Mesothelial cell of epicardium (in vitro differentiated cells): ENCODE data around the gene ARHGAP44. TPM values are rescaled to one million over a fixed set of nuclear protein-coding genes. Genes with fewer than 3 reads are reported as not detected.
A peak's percentile ranks its signal among the peaks of the same experiment; 100 is the strongest.

Source experiments
- DNase-seq, 2 experiments: peaks; one replicate each; pipeline ENCODE4 v3.0.0; 2021; ENCODE audit warnings: low spot score in 2 of 2; ENCODE audit not compliant: unreplicated experiment in 2 of 2
- H3K27ac Mint-ChIP-seq: 2 replicates; pipeline ENCODE4 v1.8.0; 2021; ENCODE audit warnings: mixed read lengths
- H3K27me3 Mint-ChIP-seq: 2 replicates; pipeline ENCODE4 v1.8.0; 2021; ENCODE audit warnings: low read depth, mixed read lengths
- H3K36me3 Mint-ChIP-seq: 2 replicates; pipeline ENCODE4 v1.8.0; 2021; ENCODE audit warnings: mixed read lengths
- H3K4me1 Mint-ChIP-seq: 2 replicates; pipeline ENCODE4 v1.8.0; 2021; ENCODE audit warnings: mixed read lengths
- H3K4me3 Mint-ChIP-seq: 2 replicates; pipeline ENCODE4 v1.8.0; 2021; ENCODE audit warnings: mild to moderate bottlenecking, moderate library complexity, mixed read lengths
- H3K9me3 Mint-ChIP-seq: 2 replicates; pipeline ENCODE4 v1.8.0; 2021; ENCODE audit warnings: mixed read lengths
- CTCF ChIP-seq: fragments of 200-600 bp; sonication (generic); IDR thresholded peaks from one replicate; pipeline ENCODE4 v1.5.0; 2021; ENCODE audit warnings: antibody characterized with exemption; ENCODE audit not compliant: unreplicated experiment
- total RNA-seq: library from RNA; stranded (reverse); gene quantifications from 3 replicates; pipeline ENCODE4 v1.2.1, GENCODE V29; 2021

The ARHGAP44 gene
- total RNA-seq, 1 donor from 2014 or later: 11.7 TPM

DNA sequence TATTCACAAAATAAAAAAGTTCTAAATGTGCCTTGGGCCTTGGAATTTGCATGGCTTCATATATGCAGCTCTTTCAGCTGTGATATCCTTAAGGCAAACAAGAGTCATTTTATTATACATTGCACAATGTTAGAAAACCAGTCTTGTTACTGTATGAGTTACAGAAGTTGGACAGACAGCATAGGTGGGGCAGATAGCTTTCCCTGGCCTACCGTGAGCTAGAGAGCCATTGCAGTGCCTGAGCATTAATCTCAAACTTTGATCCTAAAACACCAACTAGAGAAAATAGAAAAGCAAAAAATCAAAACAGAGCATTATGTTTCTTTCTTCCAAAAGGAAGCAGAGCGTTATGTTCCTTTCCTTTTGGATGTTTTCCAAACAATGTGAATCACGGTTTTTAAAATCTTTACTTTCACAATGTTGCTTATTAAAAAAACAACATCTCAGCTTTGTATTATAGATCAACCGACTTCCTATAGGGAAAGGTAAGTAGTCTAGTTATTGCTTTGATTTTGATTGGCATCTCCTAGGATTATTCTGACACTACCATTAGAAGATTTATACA, 32.2 kb downstream of the ARHGAP44 start:
- Mint-ChIP-seq H3K36me3 (peaks cover 2% of the 10 kb centered on the region), H3K27ac (no peak overlapping the region), H3K9me3 (peaks cover 21% of the 10 kb centered on the region), H3K27me3 (no peaks in the 10 kb centered on the region), H3K4me1 (no peaks in the 10 kb centered on the region), H3K4me3 (no peak overlapping the region)
- no peak for TF ChIP-seq CTCF
- DNase-seq: no peak

- H3K4me1 Mint-ChIP-seq: no peaks in the 10 kb centered on the region
- peaks cover 20% of the 10 kb centered on the region for H3K9me3 Mint-ChIP-seq
- no peak overlapping the region for H3K4me3 Mint-ChIP-seq
- no peak overlapping the region for H3K27ac Mint-ChIP-seq
- peaks cover under 1% of the 10 kb centered on the region for H3K36me3 Mint-ChIP-seq
- no peak for TF ChIP-seq CTCF
- no peak for DNase-seq
- H3K27me3 Mint-ChIP-seq: no peaks in the 10 kb centered on the region
Measured at GRCh38 chr17:12826431-12826830, 37.1 kb downstream of the ARHGAP44 start.

DNA sequence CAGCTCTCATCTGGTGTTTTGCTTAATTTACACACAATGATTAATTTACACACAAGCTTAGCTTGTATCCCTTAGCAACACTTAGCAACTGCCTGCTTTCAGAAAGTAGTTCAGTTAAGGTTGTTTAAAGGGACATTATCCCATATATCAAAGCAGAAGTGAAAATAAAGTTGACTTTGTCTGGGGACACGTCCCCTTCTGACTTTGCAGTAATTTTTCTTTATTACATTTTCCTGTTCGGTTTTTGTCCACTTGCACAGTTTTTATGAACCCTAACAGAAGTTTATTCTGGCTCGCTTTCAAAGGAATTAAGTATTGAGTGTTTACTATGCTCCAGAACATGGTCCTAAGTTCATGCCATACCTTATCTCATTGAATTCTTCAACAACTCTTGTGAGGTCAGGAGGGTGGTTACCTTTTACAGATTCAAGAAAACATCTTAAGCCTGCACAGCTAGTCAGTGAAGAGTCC, 41.5 kb downstream of the ARHGAP44 start:
- peaks cover 43% of the 10 kb centered on the region for H3K9me3 Mint-ChIP-seq
- H3K36me3 Mint-ChIP-seq: peaks cover 9% of the 10 kb centered on the region
- H3K4me3 Mint-ChIP-seq: no peak overlapping the region
- no peak for TF ChIP-seq CTCF
- H3K27ac Mint-ChIP-seq: no peak overlapping the region
- DNase-seq: no peak
- H3K27me3 Mint-ChIP-seq: no peaks in the 10 kb centered on the region
- H3K4me1 Mint-ChIP-seq: no peaks in the 10 kb centered on the region

DNA sequence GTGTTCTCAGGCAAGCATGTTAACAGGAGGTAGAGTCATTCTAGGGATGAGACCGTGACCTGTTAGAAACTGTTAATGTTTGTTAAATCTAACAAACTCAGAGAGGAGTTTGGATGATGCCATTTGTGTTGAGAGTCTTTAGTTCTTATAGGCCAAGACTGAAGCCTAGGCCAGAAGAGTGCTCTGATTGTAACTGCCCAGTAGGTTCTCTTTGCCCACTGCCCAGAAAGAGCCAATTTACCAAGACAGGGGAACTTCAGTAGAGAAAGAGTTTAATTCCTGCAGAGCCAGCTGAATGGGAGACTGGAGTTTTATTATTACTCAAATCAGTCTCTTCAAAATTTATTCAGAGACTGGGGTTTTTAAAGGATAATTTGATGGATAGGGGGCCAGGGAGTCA, 42.5 kb downstream of the ARHGAP44 start:
- Mint-ChIP-seq H3K27me3 (no peaks in the 10 kb centered on the region), H3K27ac (no peak overlapping the region), H3K4me3 (no peak overlapping the region), H3K4me1 (no peaks in the 10 kb centered on the region), H3K9me3 (peaks cover 43% of the 10 kb centered on the region), H3K36me3 (peaks cover 9% of the 10 kb centered on the region)
- TF ChIP-seq CTCF: no peak
- DNase-seq: no peak

GRCh38 chr17:12839042-12839441, 49.7 kb downstream of the ARHGAP44 start:
- Mint-ChIP-seq H3K9me3 (peaks cover 9% of the 10 kb centered on the region), H3K4me1 (peaks cover 8% of the 10 kb centered on the region), H3K27me3 (no peaks in the 10 kb centered on the region), H3K4me3 (no peak overlapping the region), H3K27ac (peak overlapping the region; percentile 47), H3K36me3 (peaks cover 3% of the 10 kb centered on the region)
- no peak for DNase-seq
- no peak for TF ChIP-seq CTCF

GRCh38 chr17:12842936-12843335, 53.6 kb downstream of the ARHGAP44 start:
- Mint-ChIP-seq H3K27ac (no peak overlapping the region), H3K36me3 (peaks cover 10% of the 10 kb centered on the region), H3K4me1 (peaks cover 8% of the 10 kb centered on the region), H3K9me3 (peaks cover 14% of the 10 kb centered on the region), H3K4me3 (no peak overlapping the region), H3K27me3 (no peaks in the 10 kb centered on the region)
- TF ChIP-seq CTCF: no peak
- DNase-seq: no peak
